OCI-LY7 (cell line): Measurements from ENCODE around the gene KHSRP. TPM values are rescaled to one million over a fixed set of nuclear protein-coding genes. Genes with fewer than 3 reads are reported as not detected.
A peak's percentile ranks its signal among the peaks of the same experiment; 100 is the strongest.
"Not testable (repeated sequence)": the region's sequence is repeated elsewhere in the genome, so short reads cannot be mapped to it uniquely, and the experiment has no call there.

Source experiments
- BruUV-seq: library from RNA; stranded (reverse); fragments of 400-500 nt; replicated peaks from 2 replicates; lab custom pipeline; 2021; lab: Mats Ljungman, UMichigan
- CTCF ChIA-PET: fragments of 300-600 bp; sonication (Branson Sonifier 250); formaldehyde crosslinking; loops from one replicate; lab custom pipeline; 2022; ENCODE audit warnings: antibody characterized with exemption; ENCODE audit not compliant: unreplicated experiment; lab: Charles Lee
- POLR2A ChIA-PET: fragments of 300-600 bp; sonication (Branson Sonifier 250); formaldehyde crosslinking; loops from one replicate; lab custom pipeline; 2022; ENCODE audit warnings: antibody characterized with exemption; lab: Charles Lee
- DNase-seq: peaks from one replicate; pipeline ENCODE4 v3.0.0-alpha.2; 2015; ENCODE audit warnings: low spot score
- H2AFZ ChIP-seq: fragments of 200-600 bp; sonication (generic), shearing (Covaris generic); 2 replicates; pipeline ENCODE4 v1.6.1; 2014; ENCODE audit warnings: mild to moderate bottlenecking, antibody characterized with exemption, low read length, moderate library complexity
- H3K27ac ChIP-seq: fragments of 200-600 bp; sonication (generic); 2 replicates; pipeline ENCODE4 v1.5.1; 2014; ENCODE audit warnings: mixed run types, low read depth, mild to moderate bottlenecking, moderate library complexity, low read length, inconsistent platforms; ENCODE audit not compliant: poor library complexity, severe bottlenecking
- H3K36me3 ChIP-seq: fragments of 200-600 bp; sonication (generic); 2 replicates; pipeline ENCODE4 v1.6.1; 2014; ENCODE audit warnings: mild to moderate bottlenecking, antibody characterized with exemption, low read length, moderate library complexity, mixed read lengths; ENCODE audit not compliant: insufficient read depth
- H3K4me1 ChIP-seq: fragments of 200-600 bp; sonication (generic); 2 replicates; pipeline ENCODE4 v1.5.1; 2014; ENCODE audit warnings: mild to moderate bottlenecking, low read length; ENCODE audit not compliant: insufficient read depth, poor library complexity, severe bottlenecking
- H3K4me2 ChIP-seq: fragments of 200-600 bp; sonication (generic); 2 replicates; pipeline ENCODE4 v1.6.1; 2014; ENCODE audit warnings: mild to moderate bottlenecking, low read length
- H3K4me3 ChIP-seq: fragments of 200-600 bp; sonication (generic); 2 replicates; pipeline ENCODE4 v1.5.1; 2014; ENCODE audit warnings: mild to moderate bottlenecking, low read depth, low read length; ENCODE audit not compliant: poor library complexity, severe bottlenecking
- H3K79me2 ChIP-seq: fragments of 200-600 bp; sonication (generic); 2 replicates; pipeline ENCODE4 v1.6.1; 2016; ENCODE audit warnings: low read depth, mild to moderate bottlenecking, low read length, moderate library complexity, mixed read lengths; ENCODE audit not compliant: insufficient read depth
- H3K9me2 ChIP-seq: fragments of 200-600 bp; sonication (generic); 2 replicates; pipeline ENCODE4 v1.6.1; 2016; ENCODE audit warnings: mild to moderate bottlenecking, low read length, mixed read lengths; ENCODE audit not compliant: insufficient read depth
- H3K9me3 ChIP-seq: fragments of 200-600 bp; sonication (generic); 2 replicates; pipeline ENCODE4 v1.6.1; 2014; ENCODE audit warnings: mild to moderate bottlenecking, mixed run types, low read length, mixed read lengths
- H4K20me1 ChIP-seq: fragments of 200-600 bp; sonication (generic); 2 replicates; pipeline ENCODE4 v1.6.1; 2014; ENCODE audit warnings: mild to moderate bottlenecking, antibody characterized with exemption, low read length, moderate library complexity, mixed read lengths; ENCODE audit not compliant: insufficient read depth
- CTCF ChIP-seq: fragments of 200-600 bp; sonication (generic); conservative IDR thresholded peaks from 2 replicates; pipeline ENCODE4 v1.5.1; 2014; ENCODE audit warnings: mild to moderate bottlenecking, antibody characterized with exemption, low read length, moderate library complexity, mixed read lengths
- EZH2phosphoT487 ChIP-seq: fragments of 200-600 bp; sonication (generic); IDR thresholded peaks from 2 replicates; pipeline ENCODE4 v1.6.1; 2018; ENCODE audit warnings: low read depth, borderline replicate concordance, mild to moderate bottlenecking, mixed run types, antibody characterized with exemption, low read length, moderate library complexity, mixed read lengths
- intact Hi-C: fragments of 100-400 bp; cut with micrococcal nuclease; formaldehyde crosslinking; loops from one replicate; pipeline ENCODE4 v1.10.0; 2022; ENCODE audit not compliant: unreplicated experiment
- total RNA-seq, 2 experiments: library from RNA; depleted of rRNA in 1 of 2; stranded (reverse); fragments of >200 nt in 1 of 2; shearing (Covaris generic) in 1 of 2; gene quantifications; 2 replicates each; pipeline ENCODE4 v1.2.3, GENCODE V29; 2014 to 2022

Gene KHSRP
- total RNA-seq, 2 experiments from 2014 or later, result 255 to 499 TPM

DNA sequence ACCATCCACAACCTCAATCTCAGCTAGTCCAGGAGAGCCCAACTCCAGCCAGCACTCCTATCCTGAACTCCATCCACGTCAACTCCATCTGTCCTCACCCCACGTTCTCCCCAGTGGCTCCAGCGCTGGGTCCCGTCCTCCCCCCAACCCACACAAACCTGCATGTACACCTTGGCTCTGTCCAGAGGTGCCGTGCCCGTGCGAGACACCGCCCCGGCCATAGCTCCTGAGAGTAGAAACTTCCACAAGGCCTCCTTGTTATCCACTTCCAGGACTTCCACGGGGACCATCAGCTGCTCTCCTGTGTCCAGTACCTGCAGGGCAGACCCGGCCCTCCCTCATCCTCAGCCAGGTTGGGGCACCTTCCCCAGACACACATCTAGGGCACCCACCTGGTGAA, 7.3 kb upstream of the KHSRP start:
- H3K79me2 ChIP-seq, result no peaks in the 10 kb centered on the region
- no peaks in the 10 kb centered on the region for H3K36me3 ChIP-seq
- BruUV-seq, result no TSS peak
- H3K4me3 ChIP-seq, result no peak overlapping the region
- no peaks in the 10 kb centered on the region for H4K20me1 ChIP-seq
- H3K4me1 ChIP-seq, result no peaks in the 10 kb centered on the region
- no peaks in the 10 kb centered on the region for H3K9me2 ChIP-seq
- intact Hi-C loops, result no loop called here
- TF ChIP-seq EZH2phosphoT487 (no peak), CTCF (no peak)
- DNase-seq, result no peak
- no peaks in the 10 kb centered on the region for H3K9me3 ChIP-seq
- no peak overlapping the region for H3K27ac ChIP-seq
- H3K4me2 ChIP-seq, result no peak overlapping the region
- CTCF ChIA-PET, result no interaction called here
- POLR2A ChIA-PET, result no interaction called here
- H2AFZ ChIP-seq, result no peak overlapping the region

GRCh38 chr19:6429419-6430221, 5.0 kb upstream of the KHSRP start:
- Histone ChIP-seq H3K36me3 (no peaks in the 10 kb centered on the region), H3K9me3 (no peaks in the 10 kb centered on the region), H3K4me3 (no peak overlapping the region), H3K4me2 (no peak overlapping the region), H4K20me1 (no peaks in the 10 kb centered on the region), H2AFZ (no peak overlapping the region), H3K27ac (no peak overlapping the region), H3K9me2 (no peaks in the 10 kb centered on the region), H3K4me1 (peaks cover 12% of the 10 kb centered on the region), H3K79me2 (no peaks in the 10 kb centered on the region)
- DNase-seq, result peak; percentile 25
- ChIA-PET POLR2A (interaction anchor here (0.6 kb wide), 1 partner anchor 75 kb away, joined by 5 read pairs; no protein-coding TSS in a partner anchor), CTCF (no interaction called here)
- no TSS peak for BruUV-seq
- intact Hi-C loops, result loop anchor here (10.0 kb wide), 1 partner anchor 265 kb away; no protein-coding TSS in a partner anchor
- TF ChIP-seq EZH2phosphoT487, result no peak
- 0 out of 2 replicates have a peak, but pooled peaks have one; percentile 13 for TF ChIP-seq CTCF

GRCh38 chr19:6428692-6429418, 4.2 kb upstream of the KHSRP start:
- H4K20me1 ChIP-seq, POLR2A ChIA-PET, H3K79me2 ChIP-seq, BruUV-seq, H2AFZ ChIP-seq, CTCF ChIA-PET, H3K4me2 ChIP-seq, H3K36me3 ChIP-seq, H3K9me3 ChIP-seq, DNase-seq, H3K4me3 ChIP-seq, H3K9me2 ChIP-seq, H3K27ac ChIP-seq: not testable (repeated sequence)
- intact Hi-C loops, result loop anchor here (10.0 kb wide), 1 partner anchor 264 kb away; no protein-coding TSS in a partner anchor
- peaks cover 12% of the 10 kb centered on the region for H3K4me1 ChIP-seq
